ENCODE data around the gene LMNTD1. TPM values are rescaled to one million over a fixed set of nuclear protein-coding genes. Genes with fewer than 3 reads are reported as not detected.
A peak's percentile ranks its signal among the peaks of the same experiment; 100 is the strongest.

The LMNTD1 gene
- total RNA-seq, 1 experiment from 2014 or later = not detected

GRCh38 chr12:25495331-25496097 is 57.6 kb downstream of the LMNTD1 start:
- no peak for TF ChIP-seq CTCF (IDR thresholded peaks at IDR 0.05; ENCODE audit: unreplicated experiment)
- Mint-ChIP-seq H3K27ac (ENCODE audit: unreplicated experiment) (no peak overlapping the region), H3K4me3 (ENCODE audit: low read depth, unreplicated experiment) (no peak overlapping the region), H3K4me1 (ENCODE audit: low read depth, unreplicated experiment) (no peaks in the 10 kb centered on the region), H3K9me3 (ENCODE audit: low read depth, unreplicated experiment) (no peaks in the 10 kb centered on the region), H3K36me3 (ENCODE audit: insufficient read depth, unreplicated experiment) (no peaks in the 10 kb centered on the region), H3K27me3 (ENCODE audit: unreplicated experiment) (no peaks in the 10 kb centered on the region)
- BruUV-seq (replicated peaks) = no TSS peak
- CTCF ChIA-PET = interaction anchor here (0.6 kb wide), 1 partner anchor 53 kb away, joined by 3 read pairs; no protein-coding TSS in a partner anchor
- intact Hi-C loops (cut with micrococcal nuclease; ENCODE audit: unreplicated experiment) = no loop called here
- DNase-seq = peak; percentile 2

GRCh38 chr12:25494926-25495325 is 58.2 kb downstream of the LMNTD1 start:
- no peak overlapping the region for H3K27ac Mint-ChIP-seq (ENCODE audit: unreplicated experiment)

GRCh38 chr12:25493682-25494081 is 59.4 kb downstream of the LMNTD1 start:
- no TSS peak for BruUV-seq (replicated peaks)
- no peaks in the 10 kb centered on the region for H3K9me3 Mint-ChIP-seq (ENCODE audit: low read depth, unreplicated experiment)
- CTCF ChIA-PET = no interaction called here

More at GRCh38 chr12:25494926-25495325, 58.2 kb downstream of the LMNTD1 start:
- TF ChIP-seq CTCF (IDR thresholded peaks at IDR 0.05; ENCODE audit: unreplicated experiment) = no peak
- Mint-ChIP-seq H3K9me3 (ENCODE audit: low read depth, unreplicated experiment) (no peaks in the 10 kb centered on the region), H3K4me3 (ENCODE audit: low read depth, unreplicated experiment) (no peak overlapping the region), H3K36me3 (ENCODE audit: insufficient read depth, unreplicated experiment) (no peaks in the 10 kb centered on the region), H3K27me3 (ENCODE audit: unreplicated experiment) (no peaks in the 10 kb centered on the region), H3K4me1 (ENCODE audit: low read depth, unreplicated experiment) (no peaks in the 10 kb centered on the region)
- intact Hi-C loops (cut with micrococcal nuclease; ENCODE audit: unreplicated experiment) = no loop called here
- no peak for DNase-seq
- BruUV-seq (replicated peaks) = no TSS peak
- CTCF ChIA-PET = no interaction called here

More at GRCh38 chr12:25493682-25494081, 59.4 kb downstream of the LMNTD1 start:
- H3K36me3 Mint-ChIP-seq (ENCODE audit: insufficient read depth, unreplicated experiment) = no peaks in the 10 kb centered on the region
- TF ChIP-seq CTCF (IDR thresholded peaks at IDR 0.05; ENCODE audit: unreplicated experiment) = no peak
- no peak overlapping the region for H3K4me3 Mint-ChIP-seq (ENCODE audit: low read depth, unreplicated experiment)
- no peak overlapping the region for H3K27ac Mint-ChIP-seq (ENCODE audit: unreplicated experiment)
- intact Hi-C loops (cut with micrococcal nuclease; ENCODE audit: unreplicated experiment) = no loop called here
- DNase-seq = no peak
- no peaks in the 10 kb centered on the region for H3K4me1 Mint-ChIP-seq (ENCODE audit: low read depth, unreplicated experiment)
- no peaks in the 10 kb centered on the region for H3K27me3 Mint-ChIP-seq (ENCODE audit: unreplicated experiment)
